NCI-H2171 (cell line): ENCODE results near the gene ISYNA1.

ENCODE experiments used
- DNase-seq: peaks from one replicate; lab custom pipeline; 2025; lab: John Stamatoyannopoulos, UW

ISYNA1 gene

GRCh38 chr19:18443831-18444230 lies 5.9 kb upstream of the ISYNA1 start:
- no peak for DNase-seq

GRCh38 chr19:18443406-18443805 lies 5.5 kb upstream of the ISYNA1 start:
- DNase-seq: no peak

DNA sequence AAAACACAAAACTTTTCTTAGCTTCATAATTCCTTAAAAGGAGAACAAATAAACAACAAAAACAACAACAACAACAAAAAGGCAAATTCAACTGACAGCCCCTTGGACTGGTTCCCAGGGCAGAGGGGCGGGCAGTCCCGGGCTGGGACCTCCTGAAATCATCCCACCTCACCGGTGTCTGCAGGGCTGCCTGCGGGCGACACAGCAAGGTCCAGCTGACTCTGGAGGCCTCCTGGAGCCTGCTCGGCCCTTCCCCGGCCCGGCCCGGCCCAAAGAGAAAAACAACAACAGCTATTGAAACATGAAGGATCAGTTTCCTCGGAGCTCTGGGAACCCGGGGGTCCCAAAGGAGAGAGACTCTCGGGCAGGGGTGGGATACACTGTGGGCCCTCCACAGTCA lies 5.0 kb upstream of the ISYNA1 start:
- no peak for DNase-seq

GRCh38 chr19:18441804-18442788 lies 4.2 kb upstream of the ISYNA1 start:
- DNase-seq: no peak

DNA sequence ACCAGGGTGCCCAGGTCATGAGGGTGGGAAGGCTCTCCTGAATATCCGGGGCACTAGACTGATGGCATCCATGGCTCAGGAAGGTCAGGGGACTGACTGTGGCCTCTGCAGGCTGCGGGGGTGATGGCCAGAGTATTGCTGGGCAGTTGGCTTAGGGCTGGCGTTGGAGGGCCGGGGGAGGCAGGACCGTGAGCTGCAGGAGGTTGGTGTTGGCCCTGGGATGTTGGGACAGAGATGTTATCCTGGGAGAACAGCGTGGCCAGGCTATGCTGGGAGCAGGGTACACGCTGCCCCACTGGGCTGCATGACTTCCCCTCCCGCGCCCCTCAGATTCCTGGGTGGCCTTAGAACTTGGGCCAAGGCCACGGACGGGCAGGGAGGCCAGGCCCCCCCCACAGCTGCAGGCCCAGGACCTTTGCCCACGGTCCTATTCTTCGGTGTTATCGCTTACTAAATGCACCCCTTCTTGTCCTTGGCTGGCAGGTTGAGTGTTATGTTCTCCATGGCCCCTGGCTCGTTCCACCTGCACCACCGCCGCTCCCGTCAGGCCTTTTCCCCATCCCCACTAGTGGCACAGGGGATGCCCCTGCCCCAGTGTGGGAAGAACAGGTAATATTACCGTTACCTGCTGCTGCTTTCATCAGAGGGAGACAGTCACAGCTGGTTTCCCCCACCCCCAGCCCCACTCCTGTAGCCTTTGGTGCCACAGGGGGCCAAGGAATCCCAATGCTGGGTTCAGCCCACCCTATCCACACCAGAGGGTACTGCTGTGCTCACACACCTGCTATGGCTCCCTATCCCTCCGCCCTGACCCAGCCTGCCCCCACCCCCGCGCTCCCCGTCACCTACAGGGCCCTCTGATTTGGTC lies 3.2 kb upstream of the ISYNA1 start:
- DNase-seq: no peak

DNA sequence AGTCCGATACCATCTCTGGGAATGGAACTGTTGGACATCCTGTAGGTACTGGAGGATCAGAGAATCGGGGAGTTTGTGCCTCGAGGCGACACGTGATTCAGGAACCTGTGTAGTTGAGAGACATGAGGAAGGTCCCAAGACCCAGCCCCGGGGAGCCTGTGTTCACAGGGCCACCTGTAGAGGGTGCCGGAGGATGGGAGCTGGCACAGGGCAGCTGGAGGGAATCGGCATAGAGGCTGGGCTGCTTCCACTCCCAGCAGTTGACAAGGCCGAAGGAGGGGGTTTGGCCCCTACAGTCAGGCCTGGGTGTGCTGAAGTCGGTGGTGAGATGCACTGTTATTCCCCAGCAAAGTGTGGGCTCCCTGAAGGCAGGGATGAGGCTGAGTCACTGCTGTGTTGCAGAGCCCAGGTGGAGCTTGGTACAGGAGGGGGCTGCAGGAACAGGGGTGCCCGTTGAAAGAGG lies 2.5 kb upstream of the ISYNA1 start:
- DNase-seq: no peak

GRCh38 chr19:18439910-18440237 lies 1.9 kb upstream of the ISYNA1 start:
- DNase-seq: no peak

GRCh38 chr19:18439025-18439909 lies 1.3 kb upstream of the ISYNA1 start:
- no peak for DNase-seq

- DNase-seq: no peak
Observed at GRCh38 chr19:18438331-18439024, 545 bp upstream of the ISYNA1 start.

GRCh38 chr19:18436671-18437490 lies 1.1 kb downstream of the ISYNA1 start:
- peak; percentile 86 for DNase-seq

GRCh38 chr19:18435842-18436670 lies 1.9 kb downstream of the ISYNA1 start:
- no peak for DNase-seq

DNA sequence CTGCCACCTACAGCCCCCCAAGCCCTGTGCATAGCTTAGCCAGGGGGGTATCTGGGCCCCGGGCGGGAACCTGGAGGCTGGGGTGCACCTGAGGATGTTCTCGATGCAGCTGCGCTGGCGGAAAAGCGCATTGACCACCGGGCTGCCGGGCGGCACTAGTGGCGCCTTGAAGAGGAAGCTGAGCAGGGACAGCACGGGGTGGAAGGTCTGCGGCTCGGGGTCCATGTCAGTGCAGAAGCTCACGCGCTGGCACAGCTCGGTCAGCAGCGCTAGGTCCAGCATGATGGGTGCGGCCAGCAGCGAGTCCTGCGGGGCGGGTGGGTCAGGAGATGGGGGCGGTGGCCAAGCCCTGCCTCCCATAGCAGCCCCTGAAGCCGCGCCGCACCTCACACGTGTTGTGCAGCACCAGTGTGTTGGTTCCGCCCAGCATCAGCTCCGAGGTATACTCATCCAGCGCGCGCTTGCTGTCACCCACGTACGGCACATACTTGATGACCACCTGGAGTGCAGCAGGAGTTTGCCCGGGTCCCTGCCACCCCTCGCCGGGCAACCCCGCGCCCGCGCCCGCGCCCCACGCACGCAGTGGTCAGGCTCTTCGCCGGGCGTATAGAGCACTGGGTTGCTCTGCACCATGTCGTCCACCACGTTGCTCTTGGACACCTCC lies 2.6 kb downstream of the ISYNA1 start:
- no peak for DNase-seq

- DNase-seq: no peak
Observed at GRCh38 chr19:18434411-18435175, 3.3 kb downstream of the ISYNA1 start.

DNA sequence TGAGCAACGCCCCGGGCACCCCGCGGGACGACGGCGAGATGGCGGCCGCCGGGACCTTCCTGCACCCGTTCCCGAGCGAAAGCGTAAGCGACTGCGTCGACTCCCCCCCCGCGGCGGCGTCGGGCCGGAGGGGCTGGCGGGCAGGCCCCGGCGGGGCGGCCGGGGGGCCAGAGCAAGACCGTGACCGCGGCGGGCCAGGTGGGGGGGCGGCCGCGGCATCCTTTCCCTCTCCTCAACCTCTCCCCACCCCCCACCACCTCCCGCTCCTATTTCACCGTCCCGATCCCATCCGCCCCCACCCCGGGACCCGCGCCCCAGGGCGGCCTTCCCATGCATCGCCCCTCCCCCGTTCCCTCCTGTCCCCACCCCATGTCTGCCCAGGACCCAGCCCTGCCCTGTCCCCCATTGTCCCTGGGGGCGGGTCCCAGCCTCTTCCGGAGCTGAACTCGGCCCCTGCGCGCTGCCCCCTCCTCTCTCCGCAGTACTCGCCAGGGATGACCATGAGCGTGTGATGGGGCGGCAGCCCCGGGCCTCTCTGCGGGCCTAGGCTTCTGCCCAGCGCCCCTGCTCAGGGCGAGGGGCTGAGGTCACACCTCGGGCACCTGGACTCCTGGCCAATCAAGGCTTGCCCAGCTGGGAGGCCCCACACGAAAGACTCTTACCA lies 4.1 kb downstream of the ISYNA1 start:
- DNase-seq: no peak

GRCh38 chr19:18433015-18433691 lies 4.8 kb downstream of the ISYNA1 start:
- peak; percentile 67 for DNase-seq

DNA sequence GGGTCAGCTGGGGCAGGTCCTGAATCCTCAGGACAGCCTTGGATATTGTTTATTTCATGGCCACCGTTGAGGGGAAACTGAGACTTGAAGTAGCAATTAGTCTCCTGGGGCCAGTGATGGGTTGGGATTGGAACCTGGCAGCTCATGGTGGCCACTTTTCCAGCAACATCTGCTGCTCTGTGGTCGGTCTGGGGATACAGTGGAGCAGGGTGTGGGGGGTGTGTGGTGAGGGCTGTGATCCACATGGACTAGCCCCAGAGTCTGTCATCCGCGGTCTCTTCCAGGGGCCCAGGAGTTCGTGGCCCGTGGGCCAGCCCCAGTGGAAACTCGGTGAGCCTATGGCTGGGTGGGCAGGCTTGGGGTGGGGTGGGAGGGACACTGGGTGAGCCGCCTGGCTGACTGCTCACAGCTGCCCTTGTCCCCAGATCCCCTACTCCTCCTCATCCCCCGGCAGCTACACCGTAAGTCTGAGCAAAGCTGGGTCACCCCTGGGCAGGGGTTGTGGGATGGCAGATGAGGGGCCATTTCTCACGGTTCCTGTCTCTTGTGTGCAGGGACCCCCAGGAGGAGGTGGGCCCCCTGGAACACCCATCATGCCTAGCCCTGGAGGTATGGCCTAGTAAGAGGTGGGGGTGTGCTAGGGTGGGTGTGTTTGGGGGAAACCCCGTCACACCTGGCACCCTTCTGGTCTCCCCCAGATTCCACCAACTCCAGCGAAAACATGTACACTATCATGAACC lies 5.5 kb downstream of the ISYNA1 start:
- DNase-seq: no peak
